ENCODE measurements around the gene NIFK. TPM values are rescaled to one million over a fixed set of nuclear protein-coding genes. Genes with fewer than 3 reads are reported as not detected.

The NIFK gene
- 100 to 1,000 TPM; 118 to 137 TPM for total RNA-seq

DNA sequence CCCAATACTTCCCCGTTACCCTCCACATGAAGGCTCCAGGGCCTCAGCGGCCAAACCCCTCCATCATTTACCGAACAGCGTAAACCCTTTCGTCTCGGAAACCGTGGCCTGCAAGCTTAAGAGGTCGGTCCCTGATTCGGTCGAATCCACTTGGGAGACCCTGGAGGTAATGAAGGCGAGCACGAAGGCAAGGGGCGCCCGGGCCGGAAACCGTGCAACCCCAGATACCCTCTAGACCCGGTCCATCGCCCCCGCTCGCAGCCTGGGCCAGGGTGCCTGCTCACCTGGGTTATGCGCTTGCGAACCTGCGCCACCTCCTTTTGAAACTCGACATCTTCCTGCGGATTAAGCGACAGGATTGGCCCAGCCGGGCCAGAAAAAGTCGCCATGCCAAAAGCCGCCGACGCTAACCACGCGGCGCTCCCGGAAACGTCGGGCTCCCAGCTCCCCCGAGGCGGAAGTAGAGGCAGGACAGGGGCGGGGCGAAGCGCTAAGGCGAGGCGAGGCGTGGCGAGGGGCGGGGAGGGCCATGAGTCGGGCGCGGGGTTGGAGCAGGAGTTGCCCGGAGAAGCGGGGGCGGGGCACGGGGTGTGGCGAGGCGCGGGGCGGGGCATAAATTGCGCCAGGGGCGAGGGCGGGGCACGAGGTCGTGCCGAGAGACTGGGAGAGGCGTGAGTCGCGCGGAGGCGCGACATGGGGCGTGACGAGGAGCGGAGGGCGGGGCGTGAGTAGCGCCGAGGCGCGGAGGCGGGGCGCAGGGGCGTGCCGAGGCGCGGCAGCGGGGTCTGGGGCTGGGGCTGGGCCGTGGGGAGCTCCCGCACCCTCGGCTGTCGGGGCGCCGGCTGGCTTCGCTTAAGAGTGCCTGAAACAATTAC is at the start of gene NIFK:
Gene NIFK, minus strand, starts transcription at position 414 of the 875 bp plus-strand sequence. Its CDS starts 25 bp downstream, at position 389.
- H3K27ac Mint-ChIP-seq, result peak within 1 kb of the TSS; percentile 95
- DNase-seq, result peak; percentile 100
- H3K36me3 Mint-ChIP-seq (ENCODE audit: insufficient read depth in 2 of 2), result peaks cover 10 to 30% of the 10 kb centered on the region in 2 donors

GRCh38 chr2:121783180-121783579 is 46.5 kb upstream of the NIFK start:
- no peaks in the 10 kb centered on the region for H3K36me3 Mint-ChIP-seq (ENCODE audit: insufficient read depth in 2 of 2)
- H3K27me3 Mint-ChIP-seq (ENCODE audit: low read depth), result peaks cover 22% of the 10 kb centered on the region
- H3K4me1 Mint-ChIP-seq (ENCODE audit: low read depth), result no peaks in the 10 kb centered on the region
- no peak for ATAC-seq (replicated peaks in 1 of 2)
- H3K4me3 Mint-ChIP-seq, result no peak overlapping the region
- H3K9me3 Mint-ChIP-seq, result no peaks in the 10 kb centered on the region
- DNase-seq, result no peak
- H3K27ac Mint-ChIP-seq, result no peak overlapping the region

More for the DNA sequence above, at the start of gene NIFK:
- H3K9me3 Mint-ChIP-seq, result no peaks in the 10 kb centered on the region
- peak within 1 kb of the TSS; percentile 97 to 98 for H3K4me3 Mint-ChIP-seq
- H3K27me3 Mint-ChIP-seq (ENCODE audit: low read depth), result no peaks in the 10 kb centered on the region
- H3K4me1 Mint-ChIP-seq (ENCODE audit: low read depth), result peaks cover 51% of the 10 kb centered on the region
- peak; percentile 93 to 94 for ATAC-seq (replicated peaks in 1 of 2)

DNA sequence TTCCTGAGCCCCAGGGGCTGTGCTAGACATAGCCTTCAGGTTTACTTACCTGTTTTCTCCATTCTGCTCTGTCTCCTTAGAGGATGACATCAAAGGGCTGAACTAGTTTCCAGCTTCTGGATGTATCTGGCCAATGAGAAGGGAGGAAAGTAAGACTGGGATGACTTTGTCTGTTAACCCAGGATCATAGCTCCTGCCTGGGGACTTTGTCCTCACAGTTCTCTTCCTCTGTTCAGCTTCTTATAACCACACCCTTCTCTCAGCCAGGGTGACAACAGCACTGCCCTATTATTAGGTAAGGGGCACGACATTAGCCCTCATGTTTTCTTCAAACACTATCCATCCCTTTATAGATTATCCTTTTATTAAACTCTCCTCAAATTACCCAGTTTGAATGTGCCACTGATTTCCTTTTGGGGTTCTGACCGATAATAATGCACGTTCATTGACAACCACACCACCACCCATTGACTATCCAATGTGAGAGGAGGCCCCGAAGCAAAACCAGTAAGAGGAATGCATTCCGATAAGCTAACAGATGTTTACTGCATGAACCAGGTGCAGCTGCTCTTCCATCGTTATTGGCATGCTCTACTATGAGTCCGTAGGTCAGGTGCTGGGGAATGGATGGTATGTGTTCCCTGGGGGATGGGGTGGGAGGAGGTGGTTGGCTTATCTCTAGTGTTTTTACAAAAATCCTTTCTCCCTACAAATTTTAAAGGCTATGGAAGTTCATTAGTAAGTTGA is 42.2 kb upstream of the NIFK start:
- H3K27ac Mint-ChIP-seq, result no peak overlapping the region
- no peak overlapping the region for H3K4me3 Mint-ChIP-seq
- H3K36me3 Mint-ChIP-seq (ENCODE audit: insufficient read depth in 2 of 2), result no peaks in the 10 kb centered on the region
- H3K4me1 Mint-ChIP-seq (ENCODE audit: low read depth), result no peaks in the 10 kb centered on the region
- no peaks in the 10 kb centered on the region for H3K9me3 Mint-ChIP-seq
- peaks cover 6% of the 10 kb centered on the region for H3K27me3 Mint-ChIP-seq (ENCODE audit: low read depth)
- DNase-seq (no peak), ATAC-seq (replicated peaks in 1 of 2) (no peak)

GRCh38 chr2:121777699-121778058 is 41.0 kb upstream of the NIFK start:
- Mint-ChIP-seq H3K27ac (no peak overlapping the region), H3K27me3 (ENCODE audit: low read depth) (peaks cover 1% of the 10 kb centered on the region), H3K9me3 (no peaks in the 10 kb centered on the region), H3K4me1 (ENCODE audit: low read depth) (no peaks in the 10 kb centered on the region), H3K36me3 (ENCODE audit: insufficient read depth in 2 of 2) (no peaks in the 10 kb centered on the region), H3K4me3 (no peak overlapping the region)
- ATAC-seq (replicated peaks in 1 of 2), result no peak
- DNase-seq, result no peak

DNA sequence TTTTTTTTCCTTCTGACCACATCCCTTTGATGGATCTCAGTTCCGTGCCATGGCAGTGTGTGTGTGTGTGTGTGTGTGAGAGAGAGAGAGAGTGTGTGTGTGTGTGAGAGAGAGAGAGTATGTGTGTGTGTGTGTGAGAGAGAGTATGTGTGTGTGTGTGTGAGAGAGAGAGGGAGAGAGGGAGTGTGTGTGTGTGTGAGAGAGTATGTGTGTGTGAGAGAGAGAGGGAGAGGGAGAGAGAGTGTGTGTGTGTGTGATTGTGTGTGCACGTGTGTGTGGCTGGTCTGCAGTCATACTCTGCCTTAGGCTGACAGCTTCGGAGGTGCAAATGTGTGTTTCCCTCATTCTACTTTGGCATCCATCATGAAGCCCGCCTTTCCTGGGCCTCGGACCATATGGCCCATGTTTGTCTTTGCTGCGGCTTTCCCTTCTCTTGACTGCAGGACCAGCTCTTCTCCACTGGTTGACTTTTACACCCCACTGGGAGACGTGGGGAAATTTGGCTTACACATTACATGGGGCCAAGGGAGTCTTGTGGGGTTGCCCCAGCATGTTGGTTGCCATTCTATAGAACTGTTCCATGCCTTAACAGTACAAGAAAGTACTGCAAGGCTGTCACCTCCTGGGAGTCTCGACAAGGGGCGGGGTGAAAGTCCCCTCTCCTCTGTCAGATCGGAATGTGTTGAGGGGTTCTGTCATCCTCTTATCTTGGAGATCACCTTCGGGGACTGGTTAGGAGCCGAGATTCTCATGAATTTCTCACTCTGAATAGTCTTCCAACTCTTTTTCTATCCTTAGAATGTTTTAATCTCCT is 40.4 kb upstream of the NIFK start:
- ATAC-seq (replicated peaks in 1 of 2), result no peak
- no peaks in the 10 kb centered on the region for H3K27me3 Mint-ChIP-seq (ENCODE audit: low read depth)
- no peak overlapping the region for H3K4me3 Mint-ChIP-seq
- H3K4me1 Mint-ChIP-seq (ENCODE audit: low read depth), result no peaks in the 10 kb centered on the region
- no peaks in the 10 kb centered on the region for H3K9me3 Mint-ChIP-seq
- no peaks in the 10 kb centered on the region for H3K36me3 Mint-ChIP-seq (ENCODE audit: insufficient read depth in 2 of 2)
- no peak overlapping the region for H3K27ac Mint-ChIP-seq
- no peak for DNase-seq

- ATAC-seq (replicated peaks in 1 of 2) (peak; percentile 39 to 70), DNase-seq (no peak)
- no peak overlapping the region for H3K27ac Mint-ChIP-seq
- no peaks in the 10 kb centered on the region for H3K9me3 Mint-ChIP-seq
- H3K4me3 Mint-ChIP-seq, result no peak overlapping the region
- H3K27me3 Mint-ChIP-seq (ENCODE audit: low read depth), result no peaks in the 10 kb centered on the region
- H3K36me3 Mint-ChIP-seq (ENCODE audit: insufficient read depth in 2 of 2), result no peaks in the 10 kb centered on the region
- no peaks in the 10 kb centered on the region for H3K4me1 Mint-ChIP-seq (ENCODE audit: low read depth)
Measured at GRCh38 chr2:121776361-121776760, 39.7 kb upstream of the NIFK start.

DNA sequence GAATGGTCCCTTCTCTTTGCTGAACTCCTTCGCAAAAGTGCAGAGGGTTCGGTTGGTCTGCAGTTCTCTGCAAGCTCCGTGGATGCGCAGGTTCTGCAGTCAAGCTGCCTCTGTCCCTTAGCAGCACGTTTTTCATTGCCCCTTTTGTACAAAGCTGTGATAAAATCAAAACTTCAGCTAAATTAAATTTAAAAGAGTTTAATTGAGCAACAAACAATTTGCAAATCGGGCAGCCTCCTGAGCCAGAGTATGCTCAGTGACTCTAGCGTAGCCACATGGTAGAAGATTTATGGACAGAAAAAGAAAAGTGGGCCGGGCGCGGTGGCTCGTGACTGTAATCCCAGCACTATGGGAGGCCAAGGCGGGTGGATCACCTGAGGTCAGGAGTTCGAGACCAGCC is 37.6 kb upstream of the NIFK start:
- DNase-seq (no peak), ATAC-seq (replicated peaks in 1 of 2) (no peak)
- Mint-ChIP-seq H3K27ac (no peak overlapping the region), H3K9me3 (no peaks in the 10 kb centered on the region), H3K4me1 (ENCODE audit: low read depth) (no peaks in the 10 kb centered on the region), H3K27me3 (ENCODE audit: low read depth) (no peaks in the 10 kb centered on the region), H3K36me3 (ENCODE audit: insufficient read depth in 2 of 2) (no peaks in the 10 kb centered on the region), H3K4me3 (no peak overlapping the region)

DNA sequence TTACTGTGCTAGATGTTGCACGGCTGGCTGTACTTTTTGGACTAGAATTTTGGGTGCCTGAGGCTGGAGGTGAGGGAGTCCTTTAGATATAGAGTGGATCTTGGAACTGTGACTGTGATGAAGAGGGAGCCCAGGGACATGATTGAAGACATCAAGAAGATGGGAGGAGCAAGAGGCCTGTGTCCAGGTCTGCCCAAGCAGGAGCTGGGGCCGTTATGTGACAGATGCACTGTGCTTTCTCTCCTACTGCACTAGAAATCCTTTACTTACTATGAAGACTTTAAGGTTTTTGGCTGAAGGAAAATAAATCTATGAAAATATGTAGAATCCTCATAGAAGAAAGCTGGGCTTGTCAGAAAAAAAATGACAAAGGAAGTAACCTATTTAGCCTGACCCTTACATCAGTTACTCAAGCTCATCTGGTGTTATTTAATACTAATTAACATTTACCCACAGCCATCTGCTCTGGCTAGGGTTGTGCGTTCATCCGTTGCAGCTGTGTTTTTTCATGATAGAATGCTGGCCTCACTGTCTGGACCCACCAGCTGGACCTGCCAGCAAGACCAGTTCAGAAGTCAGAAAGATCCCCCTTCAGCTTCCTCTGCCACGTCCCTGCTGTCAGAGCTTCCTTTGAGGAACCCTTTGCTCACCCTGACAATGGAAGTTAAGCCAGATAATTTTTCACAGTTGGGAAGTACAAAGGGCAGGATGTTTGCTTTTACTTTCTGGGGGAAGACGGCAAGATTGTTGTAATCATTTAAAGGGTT is 35.5 kb upstream of the NIFK start:
- H3K36me3 Mint-ChIP-seq (ENCODE audit: insufficient read depth in 2 of 2), result peaks cover 0 to 4% of the 10 kb centered on the region in 2 donors
- no peak overlapping the region for H3K4me3 Mint-ChIP-seq
- ATAC-seq (replicated peaks in 1 of 2) (no peak), DNase-seq (no peak)
- no peaks in the 10 kb centered on the region for H3K9me3 Mint-ChIP-seq
- H3K27me3 Mint-ChIP-seq (ENCODE audit: low read depth), result no peaks in the 10 kb centered on the region
- no peak overlapping the region for H3K27ac Mint-ChIP-seq
- H3K4me1 Mint-ChIP-seq (ENCODE audit: low read depth), result no peaks in the 10 kb centered on the region

- Mint-ChIP-seq H3K4me3 (no peak overlapping the region), H3K27ac (no peak overlapping the region), H3K27me3 (ENCODE audit: low read depth) (no peaks in the 10 kb centered on the region)
Measured at GRCh38 chr2:121768143-121768755, 31.6 kb upstream of the NIFK start.

GRCh38 chr2:121766624-121767023 is 29.9 kb upstream of the NIFK start:
- ATAC-seq (replicated peaks in 1 of 2) (no peak), DNase-seq (no peak)
- Mint-ChIP-seq H3K27ac (no peak overlapping the region), H3K4me1 (ENCODE audit: low read depth) (no peaks in the 10 kb centered on the region), H3K9me3 (no peaks in the 10 kb centered on the region), H3K27me3 (ENCODE audit: low read depth) (no peaks in the 10 kb centered on the region), H3K36me3 (ENCODE audit: insufficient read depth in 2 of 2) (peaks cover 2 to 20% of the 10 kb centered on the region in 2 donors), H3K4me3 (no peak overlapping the region)

More at GRCh38 chr2:121768143-121768755, 31.6 kb upstream of the NIFK start:
- ATAC-seq (replicated peaks in 1 of 2) (no peak), DNase-seq (no peak)
- no peaks in the 10 kb centered on the region for H3K4me1 Mint-ChIP-seq (ENCODE audit: low read depth)
- no peaks in the 10 kb centered on the region for H3K9me3 Mint-ChIP-seq
- peaks cover 0 to 12% of the 10 kb centered on the region in 2 donors for H3K36me3 Mint-ChIP-seq (ENCODE audit: insufficient read depth in 2 of 2)

- Mint-ChIP-seq H3K27me3 (ENCODE audit: low read depth) (no peaks in the 10 kb centered on the region), H3K36me3 (ENCODE audit: insufficient read depth in 2 of 2) (peaks cover 2 to 28% of the 10 kb centered on the region in 2 donors), H3K4me3 (no peak overlapping the region), H3K27ac (no peak overlapping the region), H3K4me1 (ENCODE audit: low read depth) (peaks cover 3% of the 10 kb centered on the region), H3K9me3 (no peaks in the 10 kb centered on the region)
- DNase-seq, result no peak
- ATAC-seq (replicated peaks in 1 of 2), result no peak
Measured at GRCh38 chr2:121764681-121765228, 28.1 kb upstream of the NIFK start.
